Measurements from ENCODE around the gene TIAM1.

- TF ChIP-seq EP300 (IDR thresholded peaks at IDR 0.05) (no peak), CTCF (IDR thresholded peaks at IDR 0.05) (no peak), POLR2AphosphoS5 (IDR thresholded peaks at IDR 0.05) (no peak), POLR2A (IDR thresholded peaks at IDR 0.05) (no peak)
These were observed 57.4 kb downstream of the TIAM1 start for GRCh38 chr21:31286621-31287020.

All from gastroesophageal sphincter (tissue), 3 donors.